Spleen (tissue), 11 donors: ENCODE measurements around the gene LRMDA. TPM values are rescaled to one million over a fixed set of nuclear protein-coding genes. Genes with fewer than 3 reads are reported as not detected.

ENCODE experiments used
- DNase-seq: peaks from one replicate; pipeline ENCODE4 v3.0.0-alpha.2; 2020
- H3K27ac ChIP-seq, 8 donors: fragments of 200-600 bp; sonication (generic) in 7 of 8; 1 replicate in 4 of 8; 2 replicates in 4 of 8; pipeline versions ENCODE4 v1.5.0 to v1.8.0; 2016 to 2021; ENCODE audit warnings: inconsistent platforms in 4 of 8, mild to moderate bottlenecking in 4 of 8, moderate library complexity in 1 of 8
- H3K27me3 ChIP-seq, 7 donors: fragments of 200-600 bp; sonication (generic) in 6 of 7; replicated peaks in 1 of 7; 1 replicate in 4 of 7; 2 replicates in 3 of 7; pipeline versions ENCODE4 v1.5.0 to v1.8.0; 2016 to 2021; ENCODE audit warnings: inconsistent platforms in 3 of 7, mild to moderate bottlenecking in 1 of 7
- H3K36me3 ChIP-seq, 6 donors: fragments of 200-600 bp; sonication (generic) in 5 of 6; 1 replicate in 4 of 6; 2 replicates in 2 of 6; pipeline versions ENCODE4 v1.5.0 to v1.8.0; 2016 to 2021; ENCODE audit warnings: inconsistent platforms in 2 of 6
- H3K4me1 ChIP-seq, 6 donors: fragments of 200-600 bp; sonication (generic) in 5 of 6; 1 replicate in 3 of 6; 2 replicates in 3 of 6; pipeline versions ENCODE4 v1.5.0 to v1.8.0; 2016 to 2021; ENCODE audit warnings: inconsistent platforms in 3 of 6
- H3K4me3 ChIP-seq, 8 donors: fragments of 200-600 bp; sonication (generic) in 7 of 8; 1 replicate in 4 of 8; 2 replicates in 4 of 8; pipeline versions ENCODE4 v1.5.0 to v1.8.0; 2016 to 2021; ENCODE audit warnings: inconsistent platforms in 4 of 8, mild to moderate bottlenecking in 4 of 8, moderate library complexity in 2 of 8
- H3K9me3 ChIP-seq, 8 donors: fragments of 200-600 bp; sonication (generic) in 7 of 8; 1 replicate in 4 of 8; 2 replicates in 4 of 8; pipeline versions ENCODE4 v1.5.0 to v1.8.0; 2016 to 2021; ENCODE audit warnings: inconsistent platforms in 4 of 8
- POLR2A ChIP-seq, 3 donors: fragments of 450-650 bp; IDR thresholded peaks; one replicate each; pipeline ENCODE4 v1.5.1; 2017; ENCODE audit warnings: antibody characterized with exemption in 3 of 3, mild to moderate bottlenecking in 1 of 3
- POLR2AphosphoS5 ChIP-seq, 3 donors: sonication (generic); formaldehyde crosslinking; IDR thresholded peaks; one replicate each; pipeline ENCODE4 v1.5.1; 2017; ENCODE audit warnings: antibody characterized with exemption in 3 of 3
- WGBS, 5 donors: extraction: QIAGEN DNeasy Blood & Tissue Kit in 3 of 5; methylation state at CpG; one replicate each; pipeline versions ENCODE4 v1.1.5 to v1.1.7; 2013 to 2018; 5-methylcytosine and 5-hydroxymethylcytosine counted together
- intact Hi-C: fragments of 100-400 bp; cut with DNase I; formaldehyde crosslinking; loops from one replicate; pipeline ENCODE4 v1.15.0; 2023; ENCODE audit warnings: low total_unique reads
- polyA plus RNA-seq, 3 donors: library from polyadenylated mRNA; stranded (reverse); fragments of 200-250 nt; gene quantifications; one replicate each; pipeline ENCODE4 v1.2.1, GENCODE V29; 2013
- total RNA-seq, 7 donors: library from RNA; depleted of rRNA in 3 of 7; stranded (reverse); fragments of >200 nt in 3 of 7; fragmentation: NEBNext Ultra II Directional in 4 of 7; extraction: Animal tissue kit (Norgen Biotek cat#: 25700) in 4 of 7; gene quantifications; one replicate each; pipeline versions ENCODE4 v1.1.0 to v1.2.1, GENCODE V29; 2016 to 2021
- TF ChIP-seq, protein P1 (sequence below), 11 experiments: fragments of 200-600 bp in 7 of 11; fragments of 450-650 bp in 4 of 11; sonication (generic) in 4 of 11; IDR thresholded peaks in 8 of 11; conservative IDR thresholded peaks in 3 of 11; 1 replicate in 7 of 11; 2 replicates in 4 of 11; pipeline versions ENCODE4 v1.4.0 to v1.8.0; 2016 to 2021; ENCODE audit warnings: antibody characterized with exemption in 11 of 11, inconsistent platforms in 4 of 11, mild to moderate bottlenecking in 1 of 11
- donor health status: healthy with polysubstance abuse.
- donor health status: DM: no; HTN: no; CAD: no; lungs with moderate emphysema.
- donor health status: DM: no; HTN: no; CAD: no.
- donor health status: Bipolar disorder and iron deficiency.
- donor health status: healthy.
- donor health status: DM: no; HTN: no; CAD: no.
- donor health status: DM: yes; HTN: yes; CAD: no.

LRMDA gene
- total and polyA plus RNA-seq, 10 donors: 7.3 to 46.6 (median 28.2) TPM

- Histone ChIP-seq H3K9me3 (peaks cover 0 to 71% (median 50%) of the 10 kb centered on the region in 8 donors), H3K27ac (no peak overlapping the region), H3K36me3 (peaks cover 0 to 7% (median 0%) of the 10 kb centered on the region in 6 donors), H3K4me3 (no peak overlapping the region), H3K4me1 (no peaks in the 10 kb centered on the region), H3K27me3 (no peaks in the 10 kb centered on the region)
- DNase-seq: no peak
- intact Hi-C loops: no loop called here
- TF ChIP-seq, protein P1, sequence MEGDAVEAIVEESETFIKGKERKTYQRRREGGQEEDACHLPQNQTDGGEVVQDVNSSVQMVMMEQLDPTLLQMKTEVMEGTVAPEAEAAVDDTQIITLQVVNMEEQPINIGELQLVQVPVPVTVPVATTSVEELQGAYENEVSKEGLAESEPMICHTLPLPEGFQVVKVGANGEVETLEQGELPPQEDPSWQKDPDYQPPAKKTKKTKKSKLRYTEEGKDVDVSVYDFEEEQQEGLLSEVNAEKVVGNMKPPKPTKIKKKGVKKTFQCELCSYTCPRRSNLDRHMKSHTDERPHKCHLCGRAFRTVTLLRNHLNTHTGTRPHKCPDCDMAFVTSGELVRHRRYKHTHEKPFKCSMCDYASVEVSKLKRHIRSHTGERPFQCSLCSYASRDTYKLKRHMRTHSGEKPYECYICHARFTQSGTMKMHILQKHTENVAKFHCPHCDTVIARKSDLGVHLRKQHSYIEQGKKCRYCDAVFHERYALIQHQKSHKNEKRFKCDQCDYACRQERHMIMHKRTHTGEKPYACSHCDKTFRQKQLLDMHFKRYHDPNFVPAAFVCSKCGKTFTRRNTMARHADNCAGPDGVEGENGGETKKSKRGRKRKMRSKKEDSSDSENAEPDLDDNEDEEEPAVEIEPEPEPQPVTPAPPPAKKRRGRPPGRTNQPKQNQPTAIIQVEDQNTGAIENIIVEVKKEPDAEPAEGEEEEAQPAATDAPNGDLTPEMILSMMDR (IDR thresholded peaks at IDR 0.05 in 8 of 11, conservative IDR thresholded peaks at IDR 0.05 in 3 of 11): no peak
- TF ChIP-seq POLR2AphosphoS5 (IDR thresholded peaks at IDR 0.05): no peak
- TF ChIP-seq POLR2A (IDR thresholded peaks at IDR 0.05): no peak
- WGBS, 5 donors: 78 to 93% (median 88%) methylated on average over 5 of the region's 5 CpGs
Observed at GRCh38 chr10:76492678-76493472, 1061.5 kb downstream of the LRMDA start.

DNA sequence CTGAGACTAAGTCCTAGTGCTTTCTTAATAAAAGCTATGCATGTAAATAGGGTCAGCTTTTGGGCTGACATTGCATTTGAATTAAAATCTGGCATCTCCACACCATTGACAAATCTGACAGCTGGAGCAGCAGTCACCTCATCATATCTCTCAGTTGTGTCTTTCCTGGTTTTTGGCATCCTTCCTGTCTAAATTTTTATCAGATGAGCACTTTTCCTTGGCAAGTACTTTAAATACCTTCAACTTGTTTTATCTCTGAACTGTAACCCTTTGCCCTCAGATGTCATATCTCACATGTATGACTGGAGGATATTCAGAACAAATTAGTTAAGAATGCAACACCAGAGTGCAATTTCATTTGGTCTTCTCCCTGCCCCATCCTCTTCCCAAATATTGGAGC lies 1066.2 kb downstream of the LRMDA start:
- H3K27ac ChIP-seq: no peak overlapping the region
- TF ChIP-seq POLR2AphosphoS5 (IDR thresholded peaks at IDR 0.05) (no peak), POLR2A (IDR thresholded peaks at IDR 0.05) (no peak)
- TF ChIP-seq, protein P1 (IDR thresholded peaks at IDR 0.05 in 8 of 11, conservative IDR thresholded peaks at IDR 0.05 in 3 of 11): no peak
- no peaks in the 10 kb centered on the region for H3K27me3 ChIP-seq
- intact Hi-C loops: no loop called here
- H3K36me3 ChIP-seq: peaks cover 0 to 6% (median 0%) of the 10 kb centered on the region in 6 donors
- no peaks in the 10 kb centered on the region for H3K4me1 ChIP-seq
- no peak overlapping the region for H3K4me3 ChIP-seq
- no peak for DNase-seq
- peaks cover 0 to 42% (median 25%) of the 10 kb centered on the region in 8 donors for H3K9me3 ChIP-seq

DNA sequence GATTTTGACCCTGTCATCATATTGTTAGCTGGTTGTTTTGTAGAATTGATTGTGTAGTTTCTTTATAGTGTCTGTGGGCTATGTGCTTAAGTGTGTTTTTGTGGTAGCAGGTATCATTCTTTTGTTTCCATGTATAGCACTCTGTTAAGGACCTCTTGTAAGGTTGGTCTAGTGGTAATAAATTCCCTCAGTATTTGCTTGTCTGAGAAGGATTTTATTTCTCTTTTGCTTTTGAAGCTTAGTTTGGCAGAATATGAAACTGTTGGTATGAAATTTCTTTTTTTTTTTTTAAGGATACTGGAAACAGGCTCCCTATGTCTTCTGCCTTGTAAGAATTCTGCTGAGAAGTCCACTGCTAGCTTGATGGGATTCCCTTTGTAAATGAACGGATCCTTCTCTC lies 1073.4 kb downstream of the LRMDA start:
- no peaks in the 10 kb centered on the region for H3K27me3 ChIP-seq
- no peak for DNase-seq
- H3K27ac ChIP-seq: no peak overlapping the region
- intact Hi-C loops: no loop called here
- H3K9me3 ChIP-seq: peaks cover 9 to 59% (median 41%) of the 10 kb centered on the region in 8 donors
- no peak overlapping the region for H3K4me3 ChIP-seq
- WGBS, 5 donors: 81 to 97% (median 94%) methylated on average over 1 of the region's 1 CpG
- H3K36me3 ChIP-seq: no peaks in the 10 kb centered on the region
- no peaks in the 10 kb centered on the region for H3K4me1 ChIP-seq
- no peak for TF ChIP-seq POLR2A (IDR thresholded peaks at IDR 0.05)

GRCh38 chr10:76509446-76509845 lies 1078.0 kb downstream of the LRMDA start:
- H3K27ac ChIP-seq: no peak overlapping the region
- no peaks in the 10 kb centered on the region for H3K36me3 ChIP-seq
- H3K4me3 ChIP-seq: no peak overlapping the region
- intact Hi-C loops: no loop called here
- H3K4me1 ChIP-seq: no peaks in the 10 kb centered on the region
- H3K27me3 ChIP-seq: no peaks in the 10 kb centered on the region
- WGBS, 5 donors: 50 to 72% (median 70%) methylated on average over 3 of the region's 3 CpGs
- no peak for DNase-seq
- TF ChIP-seq POLR2AphosphoS5 (IDR thresholded peaks at IDR 0.05) (no peak), POLR2A (IDR thresholded peaks at IDR 0.05) (no peak)
- TF ChIP-seq, protein P1 (IDR thresholded peaks at IDR 0.05 in 8 of 11, conservative IDR thresholded peaks at IDR 0.05 in 3 of 11): no peak
- peaks cover 4 to 36% (median 22%) of the 10 kb centered on the region in 8 donors for H3K9me3 ChIP-seq
